ENCODE measurements around the gene CGREF1. TPM values are rescaled to one million over a fixed set of nuclear protein-coding genes. Genes with fewer than 3 reads are reported as not detected.
A peak's percentile ranks its signal among the peaks of the same experiment; 100 is the strongest.
"Not testable (repeated sequence)": the region's sequence is repeated elsewhere in the genome, so short reads cannot be mapped to it uniquely, and the experiment has no call there.

The CGREF1 gene
- total RNA-seq, 6 experiments from 2014 or later: 2.5 to 33.2 (median 7.7) TPM

GRCh38 chr2:27078267-27079194, 40.4 kb downstream of the CGREF1 start, which contains the start of gene EMILIN1:
Gene EMILIN1 (plus strand): TSS chr2:27078615. CDS start chr2:27079066, 451 bp downstream.
- DNase-seq (peak in 1 of 3 donors; percentile 68), ATAC-seq (peak; percentile 16 to 36 (median 20))
- TF ChIP-seq POLR2A (IDR thresholded peaks at IDR 0.05) (no peak), CTCF (IDR thresholded peaks at IDR 0.05) (no peak)
- intact Hi-C loops (cut with DNase I): loop anchor here in 1 of 2 donors (10.0 kb wide), 1 partner anchor 114 kb away; no protein-coding TSS in a partner anchor
- Histone ChIP-seq H3K9me3 (no peaks in the 10 kb centered on the region), H3K4me1 (peaks cover 0 to 9% (median 4%) of the 10 kb centered on the region in 4 donors), H3K36me3 (no peaks in the 10 kb centered on the region), H3K27ac (peak within 1 kb of the TSS; percentile 50 to 55 (median 53)), H3K4me3 (peak within 1 kb of the TSS; percentile 21 to 39 (median 35)), H3K27me3 (no peaks in the 10 kb centered on the region)
- 48% methylated on average over 11 of the region's 41 CpGs for WGBS (ENCODE audit: insufficient coverage, low coverage, low lambda C conversion rate, missing lambda C conversion rate)

GRCh38 chr2:27077231-27077630, 41.7 kb downstream of the CGREF1 start:
- WGBS (ENCODE audit: insufficient coverage, low coverage, low lambda C conversion rate, missing lambda C conversion rate): 76% methylated on average over 6 of the region's 7 CpGs

GRCh38 chr2:27076323-27076722, 42.6 kb downstream of the CGREF1 start:
- intact Hi-C loops (cut with DNase I): loop anchor here in 1 of 2 donors (10.0 kb wide), 1 partner anchor 112 kb away; no protein-coding TSS in a partner anchor
- 75% methylated on average over 4 of the region's 4 CpGs for WGBS (ENCODE audit: insufficient coverage, low coverage, low lambda C conversion rate, missing lambda C conversion rate)
- TF ChIP-seq CTCF (IDR thresholded peaks at IDR 0.05) (no peak), POLR2A (IDR thresholded peaks at IDR 0.05) (no peak)
- Histone ChIP-seq H3K4me1 (peaks cover 0 to under 1% (median 0%) of the 10 kb centered on the region in 4 donors), H3K27me3 (no peaks in the 10 kb centered on the region), H3K36me3 (no peaks in the 10 kb centered on the region), H3K27ac (no peak overlapping the region), H3K4me3 (no peak overlapping the region), H3K9me3 (no peaks in the 10 kb centered on the region)
- no peak for DNase-seq
- no peak for ATAC-seq

More at GRCh38 chr2:27077231-27077630, 41.7 kb downstream of the CGREF1 start:
- no peak for ATAC-seq
- no peak for TF ChIP-seq POLR2A (IDR thresholded peaks at IDR 0.05)
- no peak for TF ChIP-seq CTCF (IDR thresholded peaks at IDR 0.05)
- DNase-seq: no peak
- Histone ChIP-seq H3K27ac (no peak overlapping the region), H3K9me3 (no peaks in the 10 kb centered on the region), H3K27me3 (no peaks in the 10 kb centered on the region), H3K4me1 (peaks cover 0 to 8% (median 4%) of the 10 kb centered on the region in 4 donors), H3K4me3 (no peak overlapping the region), H3K36me3 (no peaks in the 10 kb centered on the region)
- intact Hi-C loops (cut with DNase I): loop anchor here in 1 of 2 donors (10.0 kb wide), 1 partner anchor 112 kb away; no protein-coding TSS in a partner anchor

- ATAC-seq, H3K36me3 ChIP-seq, H3K27me3 ChIP-seq, H3K9me3 ChIP-seq, DNase-seq, H3K4me3 ChIP-seq, H3K27ac ChIP-seq, H3K4me1 ChIP-seq: not testable (repeated sequence)
- WGBS (ENCODE audit: insufficient coverage, low coverage, low lambda C conversion rate, missing lambda C conversion rate): 67% methylated on average over 6 of the region's 6 CpGs
- intact Hi-C loops (cut with DNase I): loop anchor here in 1 of 2 donors (10.0 kb wide), 1 partner anchor 111 kb away; no protein-coding TSS in a partner anchor
Observed at GRCh38 chr2:27075566-27075871, 43.4 kb downstream of the CGREF1 start.
